Vagina (tissue), 2 donors: Measurements from ENCODE around the gene HSF5. TPM values are rescaled to one million over a fixed set of nuclear protein-coding genes. Genes with fewer than 3 reads are reported as not detected.

Source experiments
- DNase-seq, 2 donors: peaks; one replicate each; pipeline ENCODE4 v3.0.0-alpha.2; 2017; ENCODE audit errors: extremely low spot score in 2 of 2
- H3K27ac ChIP-seq: fragments of 200-600 bp; sonication (generic); one replicate; pipeline ENCODE4 v1.5.1; 2019
- H3K27me3 ChIP-seq: fragments of 200-600 bp; sonication (generic); one replicate; pipeline ENCODE4 v1.5.1; 2019
- H3K36me3 ChIP-seq, 2 donors: fragments of 200-600 bp; sonication (generic); one replicate each; pipeline ENCODE4 v1.5.1; 2017 to 2019
- H3K4me1 ChIP-seq: fragments of 200-600 bp; sonication (generic); one replicate; pipeline ENCODE4 v1.5.1; 2019
- H3K4me3 ChIP-seq, 2 donors: fragments of 200-600 bp; sonication (generic); 1 replicate in 1 of 2; 2 replicates in 1 of 2; pipeline ENCODE4 v1.5.1; 2016 to 2019
- H3K9me3 ChIP-seq: fragments of 200-600 bp; sonication (generic); one replicate; pipeline ENCODE4 v1.5.1; 2019
- POLR2A ChIP-seq, 2 donors: fragments of 450-650 bp; IDR thresholded peaks; one replicate each; pipeline ENCODE4 v1.6.1; 2017; ENCODE audit warnings: antibody characterized with exemption in 2 of 2, mild to moderate bottlenecking in 2 of 2, moderate library complexity in 2 of 2
- POLR2AphosphoS5 ChIP-seq, 2 donors: sonication (generic); formaldehyde crosslinking; IDR thresholded peaks; one replicate each; pipeline ENCODE4 v1.9.0; 2017; ENCODE audit warnings: antibody characterized with exemption in 2 of 2, mild to moderate bottlenecking in 2 of 2, low read depth in 1 of 2; ENCODE audit not compliant: insufficient read depth in 1 of 2
- intact Hi-C: fragments of 100-400 bp; cut with DNase I; formaldehyde crosslinking; loops from one replicate; pipeline ENCODE4 v1.15.1; 2023
- total RNA-seq: library from RNA; depleted of rRNA; stranded (reverse); fragments of >200 nt; gene quantifications from one replicate; pipeline ENCODE4 v1.2.3, GENCODE V29; 2016
- TF ChIP-seq, protein P1 (sequence below), 3 experiments: fragments of 450-650 bp in 2 of 3; fragments of 200-600 bp in 1 of 3; sonication (generic) in 1 of 3; IDR thresholded peaks; one replicate each; pipeline ENCODE4 v1.5.1; 2017 to 2019; ENCODE audit warnings: antibody characterized with exemption in 3 of 3, mild to moderate bottlenecking in 2 of 3, moderate library complexity in 2 of 3

HSF5 gene
- total RNA-seq, 1 donor from 2014 or later, result 0.25 TPM

DNA sequence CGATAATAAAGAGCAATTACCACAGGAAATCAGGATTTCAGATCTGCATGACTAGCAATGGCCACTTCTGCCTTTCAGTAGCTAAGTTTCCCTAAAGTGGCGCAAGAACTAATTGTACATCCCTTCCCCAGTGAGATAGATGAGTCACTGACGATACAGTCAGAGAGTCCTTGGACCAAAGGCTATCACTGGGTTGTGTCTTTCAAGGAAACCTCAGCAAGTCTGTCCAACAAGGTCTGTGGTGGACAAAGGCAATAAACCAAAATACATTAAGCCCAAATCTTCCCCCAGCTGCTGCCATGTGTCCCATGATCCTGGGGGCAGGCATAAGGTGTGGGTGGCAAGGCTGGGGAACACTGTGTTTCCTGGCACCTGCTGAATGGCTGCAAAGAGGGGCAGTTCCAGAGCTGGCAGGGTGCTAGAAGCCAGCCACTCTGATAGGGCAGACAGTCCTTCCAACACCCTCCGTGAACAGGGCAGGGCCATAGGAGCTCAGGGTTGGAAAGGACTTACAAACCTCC, 46.8 kb upstream of the HSF5 start:
- Histone ChIP-seq H3K27me3 (no peaks in the 10 kb centered on the region), H3K4me3 (no peak overlapping the region), H3K4me1 (peaks cover 7% of the 10 kb centered on the region), H3K27ac (no peak overlapping the region), H3K9me3 (no peaks in the 10 kb centered on the region), H3K36me3 (no peaks in the 10 kb centered on the region)
- no peak for DNase-seq
- TF ChIP-seq POLR2A (IDR thresholded peaks at IDR 0.05) (no peak), POLR2AphosphoS5 (IDR thresholded peaks at IDR 0.05; ENCODE audit: insufficient read depth in 1 of 2, low read depth in 1 of 2) (no peak)
- TF ChIP-seq, protein P1, sequence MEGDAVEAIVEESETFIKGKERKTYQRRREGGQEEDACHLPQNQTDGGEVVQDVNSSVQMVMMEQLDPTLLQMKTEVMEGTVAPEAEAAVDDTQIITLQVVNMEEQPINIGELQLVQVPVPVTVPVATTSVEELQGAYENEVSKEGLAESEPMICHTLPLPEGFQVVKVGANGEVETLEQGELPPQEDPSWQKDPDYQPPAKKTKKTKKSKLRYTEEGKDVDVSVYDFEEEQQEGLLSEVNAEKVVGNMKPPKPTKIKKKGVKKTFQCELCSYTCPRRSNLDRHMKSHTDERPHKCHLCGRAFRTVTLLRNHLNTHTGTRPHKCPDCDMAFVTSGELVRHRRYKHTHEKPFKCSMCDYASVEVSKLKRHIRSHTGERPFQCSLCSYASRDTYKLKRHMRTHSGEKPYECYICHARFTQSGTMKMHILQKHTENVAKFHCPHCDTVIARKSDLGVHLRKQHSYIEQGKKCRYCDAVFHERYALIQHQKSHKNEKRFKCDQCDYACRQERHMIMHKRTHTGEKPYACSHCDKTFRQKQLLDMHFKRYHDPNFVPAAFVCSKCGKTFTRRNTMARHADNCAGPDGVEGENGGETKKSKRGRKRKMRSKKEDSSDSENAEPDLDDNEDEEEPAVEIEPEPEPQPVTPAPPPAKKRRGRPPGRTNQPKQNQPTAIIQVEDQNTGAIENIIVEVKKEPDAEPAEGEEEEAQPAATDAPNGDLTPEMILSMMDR (IDR thresholded peaks at IDR 0.05), result no peak
- intact Hi-C loops, result loop anchor here (10.0 kb wide), 1 partner anchor 150 kb away; no protein-coding TSS in a partner anchor

DNA sequence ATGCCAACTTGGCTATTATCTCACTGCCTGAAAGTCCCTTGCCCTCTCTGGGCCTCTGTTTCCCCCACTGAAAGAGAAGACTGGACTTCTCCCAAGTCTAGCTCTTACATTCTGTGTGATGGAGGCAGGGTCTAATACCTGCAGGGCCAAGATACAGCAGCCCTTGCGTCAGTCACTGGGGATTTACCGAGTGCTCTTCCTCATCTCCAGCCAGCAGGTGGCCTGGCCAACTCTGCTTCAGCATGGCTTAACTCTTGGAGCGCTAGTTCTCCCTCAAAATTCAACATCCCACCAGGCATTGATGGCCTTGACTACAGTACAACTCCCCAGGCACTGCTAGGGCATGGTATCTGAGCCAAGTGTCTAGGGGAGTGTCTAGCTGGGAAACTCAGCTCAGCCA, 46.1 kb upstream of the HSF5 start:
- H3K27ac ChIP-seq, result no peak overlapping the region
- H3K4me3 ChIP-seq, result no peak overlapping the region
- H3K4me1 ChIP-seq, result peaks cover 7% of the 10 kb centered on the region
- intact Hi-C loops, result loop anchor here (10.0 kb wide), 1 partner anchor 150 kb away; no protein-coding TSS in a partner anchor
- no peak for DNase-seq
- H3K27me3 ChIP-seq, result no peaks in the 10 kb centered on the region
- TF ChIP-seq POLR2A (IDR thresholded peaks at IDR 0.05) (no peak), POLR2AphosphoS5 (IDR thresholded peaks at IDR 0.05; ENCODE audit: insufficient read depth in 1 of 2, low read depth in 1 of 2) (no peak)
- no peaks in the 10 kb centered on the region for H3K36me3 ChIP-seq
- H3K9me3 ChIP-seq, result no peaks in the 10 kb centered on the region

- Histone ChIP-seq H3K4me3 (no peak overlapping the region), H3K9me3 (no peaks in the 10 kb centered on the region), H3K27ac (no peak overlapping the region), H3K27me3 (no peaks in the 10 kb centered on the region), H3K36me3 (no peaks in the 10 kb centered on the region), H3K4me1 (peaks cover 7% of the 10 kb centered on the region)
- TF ChIP-seq POLR2A (IDR thresholded peaks at IDR 0.05) (no peak), POLR2AphosphoS5 (IDR thresholded peaks at IDR 0.05; ENCODE audit: insufficient read depth in 1 of 2, low read depth in 1 of 2) (no peak)
- TF ChIP-seq, protein P1 (IDR thresholded peaks at IDR 0.05), result no peak
- intact Hi-C loops, result loop anchor here (10.0 kb wide), 1 partner anchor 151 kb away; no protein-coding TSS in a partner anchor
- DNase-seq, result no peak
Observed at GRCh38 chr17:58533616-58534188, 45.5 kb upstream of the HSF5 start.

GRCh38 chr17:58532555-58532951, 44.3 kb upstream of the HSF5 start:
- H3K27ac ChIP-seq, result peak overlapping the region; percentile 65

DNA sequence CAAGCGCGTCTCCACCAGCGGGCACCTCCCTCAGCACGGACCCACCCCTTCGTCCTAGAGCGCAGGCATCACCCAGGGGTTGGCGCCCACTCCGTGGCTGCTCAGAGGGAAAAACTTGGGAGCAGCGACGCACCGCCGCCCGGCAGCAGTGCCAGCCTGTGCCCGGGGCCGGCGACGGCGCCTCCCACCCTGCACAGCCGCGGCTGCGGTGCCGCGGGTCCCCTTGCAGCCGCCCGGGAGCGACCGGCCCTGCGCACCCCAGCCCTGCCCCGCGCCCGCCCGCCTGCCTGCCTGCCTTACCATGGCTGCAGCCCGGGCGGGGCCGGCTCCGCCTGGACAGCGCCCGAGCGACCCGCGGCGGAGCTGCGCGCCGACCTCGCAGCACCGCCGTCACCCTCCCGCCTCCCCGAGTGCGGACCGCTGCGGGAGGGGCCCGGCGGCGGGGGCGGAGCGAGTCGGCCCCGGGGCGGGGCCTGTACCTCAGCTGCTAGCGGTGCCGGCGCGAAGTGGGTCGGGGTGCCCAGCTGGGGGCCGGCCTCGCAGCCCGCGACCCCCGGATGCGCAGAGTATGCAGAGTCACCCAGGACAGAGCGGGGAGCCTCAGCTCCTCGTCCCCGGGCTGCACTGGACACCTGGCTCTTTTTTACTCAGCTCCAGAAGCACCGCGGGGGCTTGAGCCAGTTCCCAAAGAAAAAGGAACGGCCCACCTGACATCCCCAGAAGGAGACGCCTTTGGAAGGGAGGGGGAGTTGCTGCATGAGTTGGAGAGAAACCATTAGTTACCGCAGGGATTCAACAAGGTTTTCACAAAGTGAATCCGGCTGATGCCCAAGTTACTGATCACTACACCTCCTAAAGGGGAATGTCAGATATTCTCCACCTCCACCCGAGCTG, 43.7 kb upstream of the HSF5 start:
- Histone ChIP-seq H3K36me3 (no peaks in the 10 kb centered on the region), H3K27ac (peak overlapping the region; percentile 65), H3K9me3 (no peaks in the 10 kb centered on the region), H3K4me1 (peaks cover 7% of the 10 kb centered on the region), H3K27me3 (no peaks in the 10 kb centered on the region), H3K4me3 (peak overlapping the region; percentile 53 to 59)
- no peak for DNase-seq
- intact Hi-C loops, result loop anchor here (10.0 kb wide), 1 partner anchor 153 kb away; no protein-coding TSS in a partner anchor
- TF ChIP-seq POLR2A (IDR thresholded peaks at IDR 0.05) (peak in 1 of 2 donors; percentile 43), POLR2AphosphoS5 (IDR thresholded peaks at IDR 0.05; ENCODE audit: insufficient read depth in 1 of 2, low read depth in 1 of 2) (no peak)

More at GRCh38 chr17:58532555-58532951, 44.3 kb upstream of the HSF5 start:
- H3K4me3 ChIP-seq, result peak overlapping the region; percentile 53 to 59
- H3K4me1 ChIP-seq, result peaks cover 7% of the 10 kb centered on the region
- DNase-seq, result no peak
- TF ChIP-seq, protein P1 (IDR thresholded peaks at IDR 0.05), result no peak
- TF ChIP-seq POLR2A (IDR thresholded peaks at IDR 0.05) (no peak), POLR2AphosphoS5 (IDR thresholded peaks at IDR 0.05; ENCODE audit: insufficient read depth in 1 of 2, low read depth in 1 of 2) (no peak)
- intact Hi-C loops, result loop anchor here (10.0 kb wide), 1 partner anchor 152 kb away; no protein-coding TSS in a partner anchor
- no peaks in the 10 kb centered on the region for H3K36me3 ChIP-seq
- no peaks in the 10 kb centered on the region for H3K9me3 ChIP-seq
- H3K27me3 ChIP-seq, result no peaks in the 10 kb centered on the region
